GM12878 (cell line): ENCODE results near the gene LMO3. TPM values are rescaled to one million over a fixed set of nuclear protein-coding genes. Genes with fewer than 3 reads are reported as not detected.
A peak's percentile ranks its signal among the peaks of the same experiment; 100 is the strongest.

ENCODE experiments used
- ATAC-seq: fragments of 200-7000 bp; cut with Tn5 transposase; 3 replicates; pipeline ENCODE4 v1.9.1; 2020; ENCODE audit warnings: mild to moderate bottlenecking, moderate library complexity
- BruUV-seq: library from RNA; stranded (reverse); fragments of 400-500 nt; replicated peaks from 2 replicates; lab custom pipeline; 2021; lab: Mats Ljungman, UMichigan
- CTCF ChIA-PET: fragments of 300-600 bp; sonication (Branson Sonifier 250); formaldehyde crosslinking; extraction: SDS; loops from one replicate; lab custom pipeline; 2021; ENCODE audit warnings: inconsistent platforms; lab: Yijun Ruan, JAX
- POLR2A ChIA-PET: fragments of 350-600 bp; formaldehyde crosslinking; extraction: SDS; loops from one replicate; lab custom pipeline; 2021; ENCODE audit warnings: inconsistent platforms; lab: Charles Lee
- RAD21 ChIA-PET: fragments of 300-600 bp; sonication (Branson Sonifier 250); formaldehyde crosslinking; loops from one replicate; lab custom pipeline; 2023; ENCODE audit warnings: antibody characterized with exemption; ENCODE audit not compliant: unreplicated experiment; lab: Charles Lee
- SMC1A ChIA-PET: fragments of 300-600 bp; sonication (Branson Sonifier 250); formaldehyde crosslinking; loops from one replicate; lab custom pipeline; 2023; ENCODE audit not compliant: unreplicated experiment, uncharacterized antibody; lab: Charles Lee
- DNase-seq: peaks from one replicate; pipeline ENCODE4 v3.0.0-alpha.2; 2011; ENCODE audit warnings: low read depth, low spot score
- FAIRE-seq: peaks from 3 replicates; lab custom pipeline; 2011; peaks lifted over from hg19 to GRCh38; lab: Jason Lieb, UNC
- H2AFZ ChIP-seq: 2 replicates; pipeline ENCODE4 v1.6.0; 2011; ENCODE audit warnings: low read depth, low read length, control low read depth; ENCODE audit not compliant: control insufficient read depth
- H3K27ac ChIP-seq: 2 replicates; pipeline ENCODE4 v1.5.1; 2011; ENCODE audit warnings: control low read depth; ENCODE audit not compliant: control insufficient read depth, insufficient read depth
- H3K27me3 ChIP-seq, 2 experiments: replicated peaks in 1 of 2; 2 replicates each; pipeline versions ENCODE4 v1.6.0 to v1.6.1; 2011; ENCODE audit warnings: low read length in 1 of 2; ENCODE audit not compliant: control insufficient read depth in 2 of 2, insufficient read depth in 2 of 2
- H3K36me3 ChIP-seq, 2 experiments: 2 replicates each; pipeline ENCODE4 v1.5.1; 2011; ENCODE audit warnings: low read length in 1 of 2; ENCODE audit not compliant: control insufficient read depth in 2 of 2, insufficient read depth in 2 of 2
- H3K4me1 ChIP-seq: 2 replicates; pipeline ENCODE4 v1.6.1; 2011; ENCODE audit warnings: mild to moderate bottlenecking, low read length, moderate library complexity, mixed read lengths; ENCODE audit not compliant: control insufficient read depth, insufficient read depth
- H3K4me2 ChIP-seq: 2 replicates; pipeline ENCODE4 v1.6.0; 2011; ENCODE audit warnings: control low read depth; ENCODE audit not compliant: control insufficient read depth, insufficient read depth
- H3K4me3 ChIP-seq: fragments of 200-600 bp; sonication (generic); 2 replicates; pipeline ENCODE4 v1.5.1; 2016
- H3K79me2 ChIP-seq: 2 replicates; pipeline ENCODE4 v1.6.0; 2011; ENCODE audit warnings: low read length; ENCODE audit not compliant: control insufficient read depth, insufficient read depth
- H3K9ac ChIP-seq: 2 replicates; pipeline ENCODE4 v1.8.0; 2011; ENCODE audit warnings: low read length, control low read depth, mixed read lengths; ENCODE audit not compliant: control insufficient read depth, insufficient read depth
- H3K9me3 ChIP-seq: replicated peaks from 3 replicates; pipeline ENCODE4 v1.5.1; 2011; ENCODE audit warnings: mild to moderate bottlenecking, low read length; ENCODE audit not compliant: control insufficient read depth, insufficient read depth
- H4K20me1 ChIP-seq: 2 replicates; pipeline ENCODE4 v1.6.0; 2011; ENCODE audit not compliant: control insufficient read depth, insufficient read depth
- FOXM1 ChIP-seq: IDR thresholded peaks from 2 replicates; pipeline ENCODE4 v1.6.1; 2012; ENCODE audit warnings: low read depth, mild to moderate bottlenecking, inconsistent platforms, low read length, moderate library complexity
- JUNB ChIP-seq: IDR thresholded peaks from 2 replicates; pipeline ENCODE4 v1.6.1; 2016; ENCODE audit warnings: antibody characterized with exemption, mild to moderate bottlenecking
- KAT2A ChIP-seq: conservative IDR thresholded peaks from 2 replicates; pipeline ENCODE4 v1.6.1; 2011; ENCODE audit warnings: low read depth, low read length; ENCODE audit not compliant: control insufficient read depth
- NR2C2 ChIP-seq: IDR thresholded peaks from 2 replicates; pipeline ENCODE4 v1.6.1; 2011; ENCODE audit warnings: borderline replicate concordance, low read depth; ENCODE audit not compliant: control insufficient read depth, insufficient read length
- NR2F1 ChIP-seq: fragments of 450-650 bp; conservative IDR thresholded peaks from 2 replicates; pipeline ENCODE4 v1.6.1; 2017; ENCODE audit warnings: mild to moderate bottlenecking
- PAX5 ChIP-seq: IDR thresholded peaks from 2 replicates; pipeline ENCODE4 v1.6.1; 2011; ENCODE audit warnings: low read depth, low read length, borderline replicate concordance
- PKNOX1 ChIP-seq: fragments of 450-650 bp; IDR thresholded peaks from 2 replicates; pipeline ENCODE4 v1.6.1; 2016; ENCODE audit warnings: mild to moderate bottlenecking
- SMC3 ChIP-seq: IDR thresholded peaks from 2 replicates; pipeline ENCODE4 v1.6.1; 2011; ENCODE audit warnings: low read length, improper control_type of control experiment, borderline replicate concordance
- SUZ12 ChIP-seq: fragments of 200-600 bp; sonication (generic); IDR thresholded peaks from one replicate; pipeline ENCODE4 v1.6.1; 2018; ENCODE audit warnings: antibody characterized with exemption, mild to moderate bottlenecking; ENCODE audit not compliant: unreplicated experiment
- TCF7 ChIP-seq: IDR thresholded peaks from 2 replicates; pipeline ENCODE4 v1.6.1; 2014; ENCODE audit warnings: antibody characterized with exemption, borderline replicate concordance
- ZBTB33 ChIP-seq: fragments of 450-650 bp; IDR thresholded peaks from 2 replicates; pipeline ENCODE4 v1.6.1; 2017; ENCODE audit warnings: mild to moderate bottlenecking
- ZZZ3 ChIP-seq: IDR thresholded peaks from 2 replicates; pipeline ENCODE4 v1.6.1; 2011; ENCODE audit warnings: low read depth; ENCODE audit not compliant: control insufficient read depth, insufficient read length
- WGBS: methylation state at CpG from one replicate; pipeline ENCODE4 v1.1.6; 2016; ENCODE audit warnings: low lambda C conversion rate; ENCODE audit not compliant: insufficient replicate concordance, insufficient coverage; ENCODE audit errors: missing lambda C conversion rate; 5-methylcytosine and 5-hydroxymethylcytosine counted together
- in situ Hi-C: fragments of 300-500 bp; cut with MboI; formaldehyde crosslinking; loops from 9 replicates; pipeline ENCODE4 v1.14.3; 2018; ENCODE audit warnings: mixed read lengths
- intact Hi-C: fragments of 100-400 bp; cut with micrococcal nuclease; formaldehyde crosslinking; loops from one replicate; pipeline ENCODE4 v1.14.2; 2022; ENCODE audit not compliant: unreplicated experiment
- polyA plus RNA-seq, 11 experiments: library from polyadenylated mRNA; depleted of rRNA in 4 of 11; unstranded in 6 of 11; stranded (reverse) in 5 of 11; fragments of >200 nt; fragmentation: Nextera tagmentation in 4 of 11; fragmentation: Illumina TruSeq in 1 of 11; extraction: Ambion mirVana in 4 of 11; extraction: Trizol in 1 of 11; gene quantifications; 1 replicate in 1 of 11; 2 replicates in 10 of 11; pipeline versions ENCODE4 v1.2.1 to v1.2.3, GENCODE V29; 2011 to 2016; ENCODE audit warnings: inconsistent platforms in 2 of 11, missing spikeins in 2 of 11, low read depth in 1 of 11
- total RNA-seq, 4 experiments: library from RNA; depleted of rRNA in 3 of 4; stranded (reverse); fragments of >200 nt in 3 of 4; fragmentation: Illumina TruSeq in 1 of 4; extraction: Trizol in 1 of 4; gene quantifications; 2 replicates each; pipeline versions ENCODE4 v1.2.1 to v1.2.3, GENCODE V29; 2013 to 2021
- TF ChIP-seq, protein P1 (sequence below): fragments of 150-350 bp; IDR thresholded peaks from 2 replicates; pipeline ENCODE4 v1.6.1; 2014; ENCODE audit warnings: mild to moderate bottlenecking, low read depth, low read length
- TF ChIP-seq, protein P2 (sequence below): IDR thresholded peaks from 2 replicates; pipeline ENCODE4 v1.6.1; 2012; ENCODE audit warnings: low read depth, low read length, improper control_type of control experiment

Gene LMO3
- total and polyA plus RNA-seq, 10 of the 15 experiments (the other 5 are each of a cell fraction or from before 2014, with no cell fraction given), result 1.6 to 13.5 (median 1.9) TPM

GRCh38 chr12:16552301-16552700 is 53.7 kb downstream of the LMO3 start:
- DNase-seq, result no peak
- ATAC-seq, result no peak
- SMC1A ChIA-PET, result interaction anchor here (1.1 to 1.7 kb wide), 4 partner anchors 8 to 28 kb away, joined by 3 to 4 read pairs (median 3); no protein-coding TSS in a partner anchor
- no peaks in the 10 kb centered on the region for H3K36me3 ChIP-seq
- H3K9me3 ChIP-seq, result no peaks in the 10 kb centered on the region
- CTCF ChIA-PET, result no interaction called here
- no TSS peak for BruUV-seq
- H3K9ac ChIP-seq, result no peak overlapping the region
- FAIRE-seq, result no peak
- in situ Hi-C loops, result no loop called here
- no peaks in the 10 kb centered on the region for H4K20me1 ChIP-seq
- RAD21 ChIA-PET, result no interaction called here
- H3K4me3 ChIP-seq, result no peak overlapping the region
- H3K4me2 ChIP-seq, result no peak overlapping the region
- POLR2A ChIA-PET, result interaction anchor here (0.6 to 1.4 kb wide), 2 partner anchors 8 to 53 kb away, joined by 3 read pairs; partner anchors contain the start of gene LMO3
- TF ChIP-seq PAX5 (no peak), SMC3 (no peak), NR2F1 (peak; percentile 48), PKNOX1 (no peak)
- TF ChIP-seq, all 136 proteins: peak for 1
- no peaks in the 10 kb centered on the region for H3K27me3 ChIP-seq
- H3K4me1 ChIP-seq, result no peaks in the 10 kb centered on the region
- no peak overlapping the region for H2AFZ ChIP-seq
- intact Hi-C loops, result no loop called here
- H3K79me2 ChIP-seq, result no peaks in the 10 kb centered on the region
- H3K27ac ChIP-seq, result no peak overlapping the region

DNA sequence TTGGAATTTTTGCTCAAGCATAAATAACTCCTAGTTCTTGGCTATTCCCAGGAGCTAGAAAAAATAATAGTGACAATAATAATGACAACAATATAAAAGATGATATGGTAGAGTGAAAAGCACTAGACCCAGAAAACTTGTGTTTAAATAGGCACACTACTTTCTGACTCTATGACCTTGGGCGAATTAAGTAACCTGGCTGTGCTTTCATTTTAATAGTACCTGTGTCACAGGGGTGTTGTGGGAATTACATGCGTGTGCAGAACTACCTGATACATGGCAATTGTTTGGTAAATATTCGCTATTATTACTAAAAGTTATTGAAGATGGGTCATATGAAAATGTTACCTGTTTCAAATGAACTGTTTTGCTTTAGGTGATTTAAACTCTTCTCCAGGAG is 60.1 kb downstream of the LMO3 start:
- POLR2A ChIA-PET, result interaction anchor here (1.7 kb wide), 1 partner anchor 13 kb away, joined by 3 read pairs; no protein-coding TSS in a partner anchor
- TF ChIP-seq KAT2A (no peak), SUZ12 (no peak), JUNB (no peak), ZBTB33 (no peak), FOXM1 (no peak), ZZZ3 (no peak), TCF7 (no peak), NR2C2 (no peak)
- TF ChIP-seq, protein P1, sequence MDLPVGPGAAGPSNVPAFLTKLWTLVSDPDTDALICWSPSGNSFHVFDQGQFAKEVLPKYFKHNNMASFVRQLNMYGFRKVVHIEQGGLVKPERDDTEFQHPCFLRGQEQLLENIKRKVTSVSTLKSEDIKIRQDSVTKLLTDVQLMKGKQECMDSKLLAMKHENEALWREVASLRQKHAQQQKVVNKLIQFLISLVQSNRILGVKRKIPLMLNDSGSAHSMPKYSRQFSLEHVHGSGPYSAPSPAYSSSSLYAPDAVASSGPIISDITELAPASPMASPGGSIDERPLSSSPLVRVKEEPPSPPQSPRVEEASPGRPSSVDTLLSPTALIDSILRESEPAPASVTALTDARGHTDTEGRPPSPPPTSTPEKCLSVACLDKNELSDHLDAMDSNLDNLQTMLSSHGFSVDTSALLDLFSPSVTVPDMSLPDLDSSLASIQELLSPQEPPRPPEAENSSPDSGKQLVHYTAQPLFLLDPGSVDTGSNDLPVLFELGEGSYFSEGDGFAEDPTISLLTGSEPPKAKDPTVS, result no peak
- TF ChIP-seq, protein P2, sequence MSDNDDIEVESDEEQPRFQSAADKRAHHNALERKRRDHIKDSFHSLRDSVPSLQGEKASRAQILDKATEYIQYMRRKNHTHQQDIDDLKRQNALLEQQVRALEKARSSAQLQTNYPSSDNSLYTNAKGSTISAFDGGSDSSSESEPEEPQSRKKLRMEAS, result no peak

More for the DNA sequence above, 60.1 kb downstream of the LMO3 start:
- no peak overlapping the region for H3K9ac ChIP-seq
- H3K36me3 ChIP-seq, result no peaks in the 10 kb centered on the region
- H3K4me2 ChIP-seq, result no peak overlapping the region
- H2AFZ ChIP-seq, result no peak overlapping the region
- H3K27ac ChIP-seq, result no peak overlapping the region
- no TSS peak for BruUV-seq
- no peak for DNase-seq
- 18% methylated on average over 3 of the region's 3 CpGs for WGBS
- ATAC-seq, result no peak
- no peaks in the 10 kb centered on the region for H3K27me3 ChIP-seq
- ChIA-PET RAD21 (no interaction called here), SMC1A (interaction anchor here (0.8 to 2.6 kb wide), 5 partner anchors 8 to 52 kb away, joined by 3 to 9 read pairs (median 4); no protein-coding TSS in a partner anchor), CTCF (no interaction called here)
- intact Hi-C loops, result no loop called here
- no peaks in the 10 kb centered on the region for H3K4me1 ChIP-seq
- in situ Hi-C loops, result no loop called here
- H3K4me3 ChIP-seq, result no peak overlapping the region
- no peaks in the 10 kb centered on the region for H4K20me1 ChIP-seq
- no peaks in the 10 kb centered on the region for H3K9me3 ChIP-seq
- no peak for FAIRE-seq
- no peaks in the 10 kb centered on the region for H3K79me2 ChIP-seq
